Measurements from ENCODE around the gene KNOP1.

The KNOP1 gene

GRCh38 chr16:19677402-19677801 is 40.6 kb downstream of the KNOP1 start:
- H3K4me2 ChIP-seq (ENCODE audit: low read depth, low read length, poor library complexity, severe bottlenecking): no peak overlapping the region
- H3K36me3 ChIP-seq (ENCODE audit: insufficient read depth, low read length): no peaks in the 10 kb centered on the region
- H4K20me1 ChIP-seq (ENCODE audit: insufficient read depth, low read length, poor library complexity, severe bottlenecking): no peaks in the 10 kb centered on the region
- no peak overlapping the region for H3K9ac ChIP-seq (ENCODE audit: low read depth, low read length, poor library complexity, severe bottlenecking)
- no peaks in the 10 kb centered on the region for H3K9me2 ChIP-seq (replicated peaks; ENCODE audit: low read depth, low read length)
- H3K9me3 ChIP-seq (ENCODE audit: insufficient read depth, low read depth, low read length): no peaks in the 10 kb centered on the region
- TF ChIP-seq CTCF (conservative IDR thresholded peaks at IDR 0.05; ENCODE audit: low read length) (no peak), EZH2phosphoT487 (IDR thresholded peaks at IDR 0.05; ENCODE audit: borderline replicate concordance) (no peak)
- no peak overlapping the region for H2AFZ ChIP-seq (ENCODE audit: low read length)
- no peaks in the 10 kb centered on the region for H3K27me3 ChIP-seq (ENCODE audit: insufficient read depth, low read length, poor library complexity, severe bottlenecking)
- no peak overlapping the region for H3K4me3 ChIP-seq (ENCODE audit: low read length, poor library complexity, severe bottlenecking)
- H3K4me1 ChIP-seq (ENCODE audit: insufficient read depth, low read length, poor library complexity, severe bottlenecking): no peaks in the 10 kb centered on the region
- no peaks in the 10 kb centered on the region for H3K79me2 ChIP-seq (ENCODE audit: insufficient read depth, low read length)
- no peaks in the 10 kb centered on the region for H3F3A ChIP-seq (ENCODE audit: low read depth)

- H3K79me2 ChIP-seq (ENCODE audit: insufficient read depth, low read length): no peaks in the 10 kb centered on the region
- no peaks in the 10 kb centered on the region; the same call in 1 of the 2 replicates for H3K36me3 ChIP-seq (ENCODE audit: insufficient read depth, low read length)
- no peaks in the 10 kb centered on the region for H3F3A ChIP-seq (ENCODE audit: low read depth)
- H4K20me1 ChIP-seq (ENCODE audit: insufficient read depth, low read length, poor library complexity, severe bottlenecking): no peaks in the 10 kb centered on the region
- no peaks in the 10 kb centered on the region for H3K9me3 ChIP-seq (ENCODE audit: insufficient read depth, low read depth, low read length)
- no peak overlapping the region for H2AFZ ChIP-seq (ENCODE audit: low read length)
- H3K4me1 ChIP-seq (ENCODE audit: insufficient read depth, low read length, poor library complexity, severe bottlenecking): no peaks in the 10 kb centered on the region
- no peaks in the 10 kb centered on the region for H3K9me2 ChIP-seq (replicated peaks; ENCODE audit: low read depth, low read length)
- H3K4me3 ChIP-seq (ENCODE audit: low read length, poor library complexity, severe bottlenecking): no peak overlapping the region
- no peak for TF ChIP-seq CTCF (conservative IDR thresholded peaks at IDR 0.05; ENCODE audit: low read length)
- TF ChIP-seq EZH2phosphoT487 (IDR thresholded peaks at IDR 0.05; ENCODE audit: borderline replicate concordance): no peak
- no peaks in the 10 kb centered on the region for H3K27me3 ChIP-seq (ENCODE audit: insufficient read depth, low read length, poor library complexity, severe bottlenecking)
- no peak overlapping the region for H3K4me2 ChIP-seq (ENCODE audit: low read depth, low read length, poor library complexity, severe bottlenecking)
- no peak overlapping the region for H3K9ac ChIP-seq (ENCODE audit: low read depth, low read length, poor library complexity, severe bottlenecking)
Measured at GRCh38 chr16:19674485-19674884, 43.5 kb downstream of the KNOP1 start.

- TF ChIP-seq EZH2phosphoT487 (IDR thresholded peaks at IDR 0.05; ENCODE audit: borderline replicate concordance) (no peak), CTCF (conservative IDR thresholded peaks at IDR 0.05; ENCODE audit: low read length) (no peak)
- Histone ChIP-seq H3K27me3 (ENCODE audit: insufficient read depth, low read length, poor library complexity, severe bottlenecking) (no peaks in the 10 kb centered on the region), H3K79me2 (ENCODE audit: insufficient read depth, low read length) (no peaks in the 10 kb centered on the region), H4K20me1 (ENCODE audit: insufficient read depth, low read length, poor library complexity, severe bottlenecking) (no peaks in the 10 kb centered on the region), H3K4me3 (ENCODE audit: low read length, poor library complexity, severe bottlenecking) (no peak overlapping the region), H3K4me1 (ENCODE audit: insufficient read depth, low read length, poor library complexity, severe bottlenecking) (no peaks in the 10 kb centered on the region), H3K9ac (ENCODE audit: low read depth, low read length, poor library complexity, severe bottlenecking) (no peak overlapping the region), H3K9me3 (ENCODE audit: insufficient read depth, low read depth, low read length) (no peaks in the 10 kb centered on the region), H2AFZ (ENCODE audit: low read length) (no peak overlapping the region), H3F3A (ENCODE audit: low read depth) (no peaks in the 10 kb centered on the region), H3K36me3 (ENCODE audit: insufficient read depth, low read length) (no peaks in the 10 kb centered on the region; the same call in 1 of the 2 replicates), H3K4me2 (ENCODE audit: low read depth, low read length, poor library complexity, severe bottlenecking) (no peak overlapping the region), H3K9me2 (replicated peaks; ENCODE audit: low read depth, low read length) (no peaks in the 10 kb centered on the region)
Measured at GRCh38 chr16:19672378-19672777, 45.6 kb downstream of the KNOP1 start.
